GM13977 (cell line): ENCODE results near the gene EMP2.

Experiments
- DNase-seq: peaks from one replicate; pipeline ENCODE4 v3.0.0; 2012; ENCODE audit warnings: low spot score
- in situ Hi-C: fragments of 300-500 bp; cut with MboI; formaldehyde crosslinking; loops from one replicate; pipeline ENCODE4 v1.12.0; 2022; ENCODE audit warnings: low sequenced_read_pairs, low pct_unique_long_range_greater_than_20kb, mixed read lengths, inconsistent platforms; ENCODE audit not compliant: unreplicated experiment
- TF ChIP-seq, protein P1 (sequence below): IDR thresholded peaks from 2 replicates; pipeline ENCODE4 v1.5.1; 2012; ENCODE audit warnings: mild to moderate bottlenecking, control low read depth; ENCODE audit not compliant: insufficient read depth; ENCODE audit errors: extremely low read depth, missing control alignments

The EMP2 gene

DNA sequence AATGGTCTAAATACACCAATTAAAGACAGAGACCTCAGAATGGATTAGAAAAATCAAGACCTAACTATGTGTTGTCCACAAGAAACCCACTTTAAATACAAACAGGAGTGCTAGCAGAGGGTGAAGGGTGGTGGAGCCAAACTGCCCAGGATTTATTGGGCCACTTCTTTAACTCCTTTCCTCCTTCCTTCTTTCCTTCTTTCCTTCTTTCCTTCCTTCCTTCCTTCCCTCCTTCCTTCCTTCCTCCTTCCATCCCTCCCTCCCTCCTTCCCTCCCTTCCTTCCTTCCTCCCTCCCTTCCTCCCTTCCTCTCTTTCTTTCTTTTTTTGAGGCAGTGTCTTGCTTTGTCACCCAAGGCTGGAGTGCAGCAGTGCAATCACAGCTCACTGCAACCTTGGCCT, 34.3 kb upstream of the EMP2 start:
- no peak for DNase-seq
- TF ChIP-seq, protein P1, sequence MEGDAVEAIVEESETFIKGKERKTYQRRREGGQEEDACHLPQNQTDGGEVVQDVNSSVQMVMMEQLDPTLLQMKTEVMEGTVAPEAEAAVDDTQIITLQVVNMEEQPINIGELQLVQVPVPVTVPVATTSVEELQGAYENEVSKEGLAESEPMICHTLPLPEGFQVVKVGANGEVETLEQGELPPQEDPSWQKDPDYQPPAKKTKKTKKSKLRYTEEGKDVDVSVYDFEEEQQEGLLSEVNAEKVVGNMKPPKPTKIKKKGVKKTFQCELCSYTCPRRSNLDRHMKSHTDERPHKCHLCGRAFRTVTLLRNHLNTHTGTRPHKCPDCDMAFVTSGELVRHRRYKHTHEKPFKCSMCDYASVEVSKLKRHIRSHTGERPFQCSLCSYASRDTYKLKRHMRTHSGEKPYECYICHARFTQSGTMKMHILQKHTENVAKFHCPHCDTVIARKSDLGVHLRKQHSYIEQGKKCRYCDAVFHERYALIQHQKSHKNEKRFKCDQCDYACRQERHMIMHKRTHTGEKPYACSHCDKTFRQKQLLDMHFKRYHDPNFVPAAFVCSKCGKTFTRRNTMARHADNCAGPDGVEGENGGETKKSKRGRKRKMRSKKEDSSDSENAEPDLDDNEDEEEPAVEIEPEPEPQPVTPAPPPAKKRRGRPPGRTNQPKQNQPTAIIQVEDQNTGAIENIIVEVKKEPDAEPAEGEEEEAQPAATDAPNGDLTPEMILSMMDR = no peak
- in situ Hi-C loops = no loop called here

DNA sequence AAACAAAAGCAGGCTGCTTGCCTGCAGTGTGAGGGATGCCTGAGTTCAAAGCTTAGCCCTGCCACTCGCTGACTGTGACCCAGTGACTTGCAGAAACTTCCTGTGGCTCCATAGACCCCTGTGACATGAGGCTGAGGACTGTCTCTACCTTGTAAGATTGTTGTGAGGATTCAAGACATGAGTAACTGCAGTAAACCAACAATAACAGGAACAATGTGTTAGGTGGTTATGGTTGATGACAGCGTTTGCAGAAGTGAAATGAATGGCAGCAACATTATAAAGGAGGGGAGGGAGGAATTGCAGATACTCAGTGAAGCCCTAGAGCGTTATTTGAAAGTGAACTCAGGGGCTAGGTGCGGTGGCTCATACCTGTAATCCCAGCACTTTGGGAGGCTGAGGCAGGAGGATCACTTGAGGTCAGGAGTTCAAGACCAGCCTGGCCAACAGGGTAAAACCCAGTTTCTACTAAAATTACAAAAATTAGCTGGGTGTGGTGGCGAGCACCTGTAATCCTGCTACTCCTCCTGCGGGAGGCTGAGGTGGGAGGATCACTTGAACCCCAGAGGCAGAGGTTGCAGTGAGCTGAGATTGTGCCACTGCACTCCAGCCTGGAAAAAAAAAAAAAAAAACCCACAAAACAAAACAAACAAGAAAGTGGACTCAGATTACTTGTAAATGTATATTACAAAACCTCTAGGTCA, 33.5 kb upstream of the EMP2 start:
- DNase-seq = no peak
- in situ Hi-C loops = no loop called here
- TF ChIP-seq, protein P1 = no peak

DNA sequence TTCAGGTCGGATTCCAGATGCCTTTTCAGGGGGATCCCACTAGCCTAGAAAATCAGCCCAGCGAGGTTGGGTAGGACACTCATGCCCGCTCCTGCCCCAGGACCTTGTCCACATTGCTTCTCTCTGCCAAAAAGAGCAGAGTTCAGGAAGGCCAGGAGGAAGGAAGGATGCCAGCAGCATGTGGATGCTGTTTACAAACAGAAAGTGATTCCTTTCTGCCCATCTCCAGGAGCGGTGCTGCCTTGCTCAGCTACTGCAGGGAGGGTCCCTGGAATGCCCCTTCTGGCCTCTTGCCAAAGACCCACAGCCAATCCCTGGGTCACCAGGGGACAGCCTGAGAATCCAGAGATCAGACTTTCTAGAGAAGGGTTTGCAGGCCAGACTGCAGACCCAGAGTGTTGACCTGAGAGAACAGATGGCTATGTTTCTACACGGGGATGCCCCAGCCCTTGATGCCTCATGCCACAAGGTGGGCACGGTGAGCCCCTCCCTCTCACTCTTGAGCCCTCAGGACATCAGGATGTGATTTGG, 32.3 kb upstream of the EMP2 start:
- in situ Hi-C loops = no loop called here
- no peak for DNase-seq
- TF ChIP-seq, protein P1 = no peak

DNA sequence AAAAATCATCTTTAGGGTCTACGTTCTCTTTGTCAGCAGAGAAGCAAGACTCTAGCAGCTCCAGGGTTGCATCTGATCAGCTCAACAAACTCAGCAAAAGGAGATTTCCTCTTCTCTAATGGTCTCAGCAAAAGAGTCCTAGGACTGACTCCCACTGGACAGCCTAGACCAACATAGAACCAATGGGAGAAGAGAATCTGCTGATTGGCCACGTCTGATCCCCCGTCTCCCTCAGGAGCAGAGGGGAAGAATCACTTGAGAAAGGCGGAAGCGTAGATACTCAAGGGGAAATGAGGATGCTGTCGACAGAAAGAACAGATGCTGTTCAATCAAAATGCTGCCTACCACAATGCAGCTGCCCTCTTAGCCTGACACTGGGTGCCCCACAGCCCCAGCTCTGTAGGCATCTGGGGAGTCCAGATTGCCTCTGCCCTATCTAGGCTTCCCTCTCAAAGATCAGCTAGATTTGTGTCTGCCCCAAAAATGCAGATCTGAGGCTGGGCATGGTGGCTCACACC, 31.5 kb upstream of the EMP2 start:
- no peak for DNase-seq
- in situ Hi-C loops = no loop called here
- TF ChIP-seq, protein P1 = no peak

DNA sequence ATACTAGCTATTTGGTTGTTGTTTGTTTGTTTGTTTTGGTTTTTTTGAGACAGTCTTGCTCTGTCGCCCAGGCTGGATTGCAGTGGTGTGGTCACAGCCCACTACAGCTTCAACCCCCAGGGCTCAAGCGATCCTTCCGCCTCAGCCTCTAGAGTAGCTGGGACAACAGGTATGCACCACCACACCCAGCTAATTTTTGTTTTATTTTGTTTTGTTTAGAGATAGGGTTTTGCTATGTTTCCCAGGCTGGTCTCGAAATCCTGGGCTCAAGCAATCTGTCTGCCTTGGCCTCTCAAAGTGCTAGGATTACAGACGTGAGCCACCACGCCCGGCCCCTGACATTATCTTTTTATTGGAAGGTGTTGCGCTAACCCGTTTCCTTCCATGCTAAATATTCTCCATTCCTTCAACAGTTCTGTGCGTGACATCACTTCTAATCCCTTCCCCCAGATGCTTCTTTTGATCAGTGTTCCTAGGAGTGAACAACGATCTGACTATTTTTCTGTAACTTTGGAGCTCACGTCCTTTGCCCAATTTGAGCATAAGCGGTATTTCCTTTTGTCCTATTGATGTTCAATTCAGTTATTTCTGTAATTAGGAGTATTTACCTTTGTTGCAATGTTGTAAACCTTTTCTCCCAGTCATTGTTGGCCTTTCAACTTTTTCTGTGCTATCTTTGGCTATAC, 30.2 kb upstream of the EMP2 start:
- DNase-seq = no peak
- in situ Hi-C loops = no loop called here
- TF ChIP-seq, protein P1 = no peak

DNA sequence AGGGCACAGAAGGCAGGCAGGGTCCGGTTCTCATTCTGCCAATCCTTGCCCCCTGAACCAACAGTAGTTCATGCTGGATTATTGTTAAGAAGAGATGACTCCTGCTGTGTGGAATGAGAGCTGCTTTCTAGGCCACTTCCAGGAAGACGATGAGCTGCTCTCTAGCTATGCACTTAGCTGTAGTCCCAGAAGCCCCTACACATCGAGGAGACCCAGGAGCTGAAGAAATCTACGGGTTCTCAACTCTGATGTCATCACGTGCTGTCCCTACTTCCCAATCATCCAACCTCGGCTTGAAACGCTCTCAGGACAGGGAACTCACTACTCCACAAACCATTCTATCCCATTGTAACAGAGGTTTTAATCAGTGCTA, 29.0 kb upstream of the EMP2 start:
- in situ Hi-C loops = no loop called here
- no peak for DNase-seq
- TF ChIP-seq, protein P1 = no peak
